ENCODE measurements around the gene COL6A1.

DNA sequence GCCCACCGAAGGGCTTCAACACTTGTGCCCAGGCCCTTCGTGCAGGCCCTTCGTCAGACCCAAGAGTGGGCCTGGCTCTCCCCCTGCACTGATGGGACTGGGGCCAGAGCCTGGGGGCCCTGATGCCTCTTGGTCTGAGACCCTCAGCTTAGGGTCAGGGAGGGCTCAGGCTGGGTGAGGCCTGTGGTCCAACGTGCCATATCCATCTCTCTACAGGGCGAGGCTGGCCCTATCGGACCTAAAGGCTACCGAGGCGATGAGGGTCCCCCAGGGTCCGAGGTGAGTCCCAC, 15.6 kb downstream of the COL6A1 start:
- TF ChIP-seq CTCF (conservative IDR thresholded peaks at IDR 0.05; ENCODE audit: low read length): no peak
- no peak for TF ChIP-seq EZH2phosphoT487 (IDR thresholded peaks at IDR 0.05; ENCODE audit: borderline replicate concordance, low read depth, low read length)
